H1 (cell line): ENCODE data around the gene SOCS3. TPM values are rescaled to one million over a fixed set of nuclear protein-coding genes. Genes with fewer than 3 reads are reported as not detected.

Source experiments
- CTCF ChIA-PET: fragments of 300-600 bp; sonication (Branson Sonifier 250); formaldehyde crosslinking; loops from one replicate; lab custom pipeline; 2021; ENCODE audit not compliant: partially characterized antibody; lab: Charles Lee
- POLR2A ChIA-PET: fragments of 300-600 bp; sonication (Branson Sonifier 250); formaldehyde crosslinking; loops from one replicate; lab custom pipeline; 2021; ENCODE audit warnings: inconsistent platforms; ENCODE audit not compliant: partially characterized antibody; lab: Charles Lee
- DNase-seq, 2 experiments: peaks; one replicate each; pipeline versions ENCODE4 v3.0.0 to v3.0.0-alpha.2; 2010 to 2022; ENCODE audit warnings: low spot score in 2 of 2, low read depth in 1 of 2, mixed read lengths in 1 of 2
- FAIRE-seq: peaks from 2 replicates; lab custom pipeline; 2011; peaks lifted over from hg19 to GRCh38; lab: Jason Lieb, UNC
- H2AFZ ChIP-seq: 2 replicates; pipeline ENCODE4 v1.8.1; 2012; ENCODE audit warnings: low read length, inconsistent platforms
- H2AK5ac ChIP-seq: 2 replicates; pipeline ENCODE4 v1.6.1; 2013; ENCODE audit warnings: low read depth, low read length
- H2BK120ac ChIP-seq: replicated peaks from 2 replicates; pipeline ENCODE3; 2013; ENCODE audit warnings: low read depth, low read length, inconsistent platforms
- H2BK12ac ChIP-seq: 2 replicates; pipeline ENCODE4 v1.6.1; 2013; ENCODE audit warnings: low read depth, low read length
- H2BK15ac ChIP-seq: 2 replicates; pipeline ENCODE4 v1.6.1; 2013; ENCODE audit warnings: low read length
- H2BK20ac ChIP-seq: 2 replicates; pipeline ENCODE4 v1.6.1; 2013; ENCODE audit warnings: low read length
- H2BK5ac ChIP-seq: 2 replicates; pipeline ENCODE4 v1.6.1; 2013; ENCODE audit warnings: low read depth, low read length
- H3K14ac ChIP-seq: 2 replicates; pipeline ENCODE4 v1.6.1; 2013; ENCODE audit warnings: inconsistent platforms; ENCODE audit not compliant: insufficient read length
- H3K18ac ChIP-seq: 2 replicates; pipeline ENCODE4 v1.6.1; 2013; ENCODE audit warnings: low read length; ENCODE audit errors: extremely low read depth
- H3K23ac ChIP-seq: 2 replicates; pipeline ENCODE4 v1.6.1; 2013; ENCODE audit warnings: inconsistent platforms; ENCODE audit not compliant: insufficient read length
- H3K23me2 ChIP-seq: 2 replicates; pipeline ENCODE4 v1.6.1; 2013; ENCODE audit warnings: low read depth, low read length
- H3K27ac ChIP-seq: 2 replicates; pipeline ENCODE4 v1.6.1; 2011; ENCODE audit warnings: low read depth, low read length, inconsistent platforms
- H3K27me3 ChIP-seq, 4 experiments: replicated peaks in 1 of 4; 1 replicate in 1 of 4; 2 replicates in 3 of 4; pipeline versions ENCODE4 v1.6.1 to v1.8.1; 2011 to 2013; ENCODE audit warnings: low read length in 3 of 4, mild to moderate bottlenecking in 3 of 4, inconsistent platforms in 2 of 4, mixed read lengths in 2 of 4, moderate library complexity in 1 of 4; ENCODE audit not compliant: control insufficient read depth in 3 of 4, insufficient read depth in 3 of 4; ENCODE audit errors: extremely low read depth in 1 of 4
- H3K36me3 ChIP-seq, 4 experiments: 2 replicates each; pipeline versions ENCODE4 v1.6.1 to v1.8.1; 2011 to 2013; ENCODE audit warnings: mild to moderate bottlenecking in 4 of 4, low read length in 3 of 4, moderate library complexity in 2 of 4, control low read depth in 1 of 4, inconsistent platforms in 1 of 4; ENCODE audit not compliant: insufficient read depth in 4 of 4, control insufficient read depth in 2 of 4
- H3K4ac ChIP-seq: replicated peaks from 2 replicates; pipeline ENCODE3; 2013; ENCODE audit warnings: low read length, low read depth, mixed read lengths, inconsistent platforms; ENCODE audit not compliant: insufficient read length
- H3K4me1 ChIP-seq, 4 experiments: replicated peaks in 1 of 4; 1 replicate in 1 of 4; 2 replicates in 3 of 4; pipeline versions ENCODE4 v1.6.1 to v1.8.1; 2011 to 2013; ENCODE audit warnings: low read length in 3 of 4, inconsistent platforms in 2 of 4, mixed read lengths in 1 of 4; ENCODE audit not compliant: insufficient read depth in 4 of 4, control insufficient read depth in 3 of 4
- H3K4me2 ChIP-seq, 2 experiments: 2 replicates each; pipeline versions ENCODE4 v1.6.1 to v1.8.1; 2011 to 2013; ENCODE audit warnings: low read depth in 2 of 2, low read length in 2 of 2, control low read depth in 1 of 2, inconsistent platforms in 1 of 2, mild to moderate bottlenecking in 1 of 2; ENCODE audit not compliant: insufficient read depth in 1 of 2
- H3K4me3 ChIP-seq, 4 experiments: fragments of 200-600, 300-600 bp in 1 of 4; sonication (generic), shearing (Covaris generic), sonication (Bioruptor Twin) in 1 of 4; 2 replicates each; pipeline versions ENCODE4 v1.5.1 to v1.8.1; 2011 to 2016; ENCODE audit warnings: low read length in 4 of 4, low read depth in 3 of 4, control low read depth in 2 of 4, inconsistent platforms in 2 of 4, mild to moderate bottlenecking in 2 of 4, mixed read lengths in 1 of 4, moderate library complexity in 1 of 4; ENCODE audit not compliant: insufficient read depth in 2 of 4; ENCODE audit errors: extremely low read depth in 1 of 4
- H3K56ac ChIP-seq: replicated peaks from 2 replicates; pipeline ENCODE3; 2013; ENCODE audit warnings: low read depth, mild to moderate bottlenecking, mixed read lengths, low read length, inconsistent platforms; ENCODE audit not compliant: insufficient read length
- H3K79me1 ChIP-seq: 2 replicates; pipeline ENCODE4 v1.6.1; 2013; ENCODE audit warnings: low read depth, low read length, control low read depth
- H3K79me2 ChIP-seq, 2 experiments: 2 replicates each; pipeline versions ENCODE4 v1.6.1 to v1.8.1; 2012 to 2013; ENCODE audit warnings: low read length in 2 of 2, mild to moderate bottlenecking in 2 of 2, inconsistent platforms in 1 of 2; ENCODE audit not compliant: insufficient read depth in 2 of 2, control insufficient read depth in 1 of 2
- H3K9ac ChIP-seq, 4 experiments: replicated peaks in 1 of 4; 1 replicate in 1 of 4; 2 replicates in 3 of 4; pipeline versions ENCODE4 v1.6.1 to v1.8.1; 2011 to 2013; ENCODE audit warnings: low read depth in 3 of 4, low read length in 3 of 4, control low read depth in 2 of 4, mild to moderate bottlenecking in 2 of 4, moderate library complexity in 2 of 4, inconsistent platforms in 1 of 4; ENCODE audit errors: extremely low read depth in 1 of 4
- H3K9me3 ChIP-seq, 2 experiments: 2 replicates each; pipeline versions ENCODE4 v1.6.1 to v1.8.1; 2012 to 2013; ENCODE audit warnings: mild to moderate bottlenecking in 2 of 2, moderate library complexity in 2 of 2, control low read depth in 1 of 2, inconsistent platforms in 1 of 2, low read depth in 1 of 2, low read length in 1 of 2, mixed read lengths in 1 of 2; ENCODE audit not compliant: insufficient read depth in 2 of 2
- H4K20me1 ChIP-seq, 2 experiments: replicated peaks in 1 of 2; 2 replicates each; pipeline versions ENCODE3 to v1.8.1; 2011 to 2013; ENCODE audit warnings: inconsistent platforms in 2 of 2, low read length in 2 of 2, mild to moderate bottlenecking in 1 of 2; ENCODE audit not compliant: insufficient read depth in 2 of 2, control insufficient read depth in 1 of 2
- H4K5ac ChIP-seq: 2 replicates; pipeline ENCODE4 v1.6.1; 2013; ENCODE audit warnings: low read length, low read depth, mixed read lengths, inconsistent platforms; ENCODE audit not compliant: insufficient read length
- H4K8ac ChIP-seq: 2 replicates; pipeline ENCODE4 v1.8.0; 2013; ENCODE audit warnings: mild to moderate bottlenecking, moderate library complexity, low read length, inconsistent platforms; ENCODE audit not compliant: insufficient read depth; ENCODE audit errors: extremely low read depth
- H4K91ac ChIP-seq: replicated peaks from 2 replicates; pipeline ENCODE3; 2013; ENCODE audit warnings: low read length, mixed read lengths, inconsistent platforms; ENCODE audit not compliant: insufficient read length
- BRCA1 ChIP-seq: IDR thresholded peaks from 2 replicates; pipeline ENCODE4 v1.6.1; 2012; ENCODE audit warnings: low read depth, low read length, improper control_type of control experiment
- GABPA ChIP-seq: IDR thresholded peaks from 2 replicates; pipeline ENCODE4 v1.6.1; 2011; ENCODE audit warnings: mild to moderate bottlenecking, low read length, moderate library complexity, borderline replicate concordance; ENCODE audit not compliant: insufficient read depth
- NANOG ChIP-seq: IDR thresholded peaks from 2 replicates; pipeline ENCODE4 v1.6.1; 2011; ENCODE audit warnings: low read length, low read depth, mild to moderate bottlenecking, inconsistent platforms; ENCODE audit not compliant: insufficient read depth, poor library complexity, severe bottlenecking
- SAP30 ChIP-seq: fragments of 300-600 bp; sonication (generic); IDR thresholded peaks from 2 replicates; pipeline ENCODE4 v1.7.1; 2012; ENCODE audit warnings: low read length, moderate library complexity, mild to moderate bottlenecking, inconsistent platforms; ENCODE audit not compliant: insufficient read depth, insufficient replicate concordance
- SUZ12 ChIP-seq: fragments of 200-600 bp; sonication (generic); IDR thresholded peaks from 2 replicates; pipeline ENCODE4 v1.6.1; 2012; ENCODE audit warnings: mild to moderate bottlenecking, inconsistent platforms, low read length, moderate library complexity, mixed read lengths
- WGBS, 2 experiments: shearing (Covaris generic) in 1 of 2; methylation state at CpG; one replicate each; pipeline versions ENCODE4 v1.1.6 to v1.1.7; 2013 to 2015; ENCODE audit warnings: low lambda C conversion rate in 2 of 2, mixed read lengths in 2 of 2, inconsistent platforms in 1 of 2, low coverage in 1 of 2, missing lambda C conversion rate in 1 of 2; ENCODE audit not compliant: insufficient replicate concordance in 2 of 2, insufficient coverage in 1 of 2, insufficient read length in 1 of 2; ENCODE audit errors: extremely low coverage in 1 of 2, missing lambda C conversion rate in 1 of 2; 5-methylcytosine and 5-hydroxymethylcytosine counted together
- polyA plus RNA-seq, 7 experiments: library from polyadenylated mRNA; depleted of rRNA in 3 of 7; stranded (reverse) in 5 of 7; unstranded in 2 of 7; fragments of >200 nt in 5 of 7; fragments of 200-250 nt in 2 of 7; gene quantifications; 1 replicate in 5 of 7; 2 replicates in 1 of 7; 4 replicates in 1 of 7; pipeline versions ENCODE4 v1.2.1 to v1.2.3, GENCODE V29; 2011 to 2013; ENCODE audit warnings: missing spikeins in 2 of 7, mixed read lengths in 2 of 7
- total RNA-seq: library from RNA; stranded (reverse); fragmentation: NEBNext Ultra II Directional; extraction: Animal tissue kit (Norgen Biotek cat#: 25700); gene quantifications from 2 replicates; pipeline ENCODE4 v1.2.1, GENCODE V29; 2021

The SOCS3 gene
- total and polyA plus RNA-seq, 2 of the 8 experiments (the other 6 are each of a cell fraction or from before 2014, with no cell fraction given): 10.1 to 47.9 TPM

GRCh38 chr17:78342449-78343186, 17.3 kb downstream of the SOCS3 start:
- TF ChIP-seq NANOG (no peak), SAP30 (no peak), BRCA1 (no peak), GABPA (no peak), SUZ12 (0 out of 2 replicates have a peak, but pooled peaks have one; percentile 17)
- no peak overlapping the region for H2AK5ac ChIP-seq
- H3K27ac ChIP-seq: no peak overlapping the region
- CTCF ChIA-PET: interaction anchor here (0.5 to 2.3 kb wide), 10 partner anchors 9 to 388 kb away, joined by 3 to 10 read pairs (median 3); no protein-coding TSS in a partner anchor
- peak overlapping the region; percentile 81; the same call in 1 of the 2 replicates for H2BK12ac ChIP-seq
- H3K36me3 ChIP-seq: no peaks in the 10 kb centered on the region
- peak overlapping the region; percentile 27; the same call in 1 of the 2 replicates for H2BK5ac ChIP-seq
- no peak overlapping the region for H2BK120ac ChIP-seq
- FAIRE-seq (no peak), DNase-seq (no peak)
- H2BK15ac ChIP-seq: peak overlapping the region; percentile 46; the same call in 1 of the 2 replicates
- no peak overlapping the region for H3K9ac ChIP-seq
- H3K14ac ChIP-seq: no peak overlapping the region
- H3K4me1 ChIP-seq: peaks cover 0 to 17% (median 14%) of the 10 kb centered on the region in 4 experiments; a peak in 5 of 7 replicates
- H3K4ac ChIP-seq: no peak overlapping the region
- H3K4me3 ChIP-seq: peak overlapping the region; percentile 29 to 61 (median 32); a peak in 5 of 8 replicates
- H3K56ac ChIP-seq: no peak overlapping the region
- peaks cover 0 to 23% (median 13%) of the 10 kb centered on the region in 4 experiments; a peak in 5 of 7 replicates for H3K27me3 ChIP-seq
- POLR2A ChIA-PET: interaction anchor here (1.1 to 5.2 kb wide), 7 partner anchors 13 to 32 kb away, joined by 3 to 29 read pairs (median 4); partner anchors contain the start of gene SOCS3
- no peak overlapping the region for H4K91ac ChIP-seq
- H4K20me1 ChIP-seq: no peaks in the 10 kb centered on the region
- H2AFZ ChIP-seq: no peak overlapping the region
- H3K23me2 ChIP-seq: peaks cover 2% of the 10 kb centered on the region; the same call in 1 of the 2 replicates
- H3K79me1 ChIP-seq: no peaks in the 10 kb centered on the region
- H3K79me2 ChIP-seq: no peaks in the 10 kb centered on the region
- H4K5ac ChIP-seq: no peak overlapping the region
- no peaks in the 10 kb centered on the region for H3K9me3 ChIP-seq
- H3K23ac ChIP-seq: no peak overlapping the region
- peak overlapping the region; percentile 32 for H3K18ac ChIP-seq
- no peak overlapping the region; the same call in 1 of the 2 replicates for H4K8ac ChIP-seq
- H3K4me2 ChIP-seq: peak overlapping the region; percentile 45 to 74
- WGBS, 2 experiments: 45% methylated on average over 23 of the region's 26 CpGs; no CpG with 5 or more reads in 1 of the 2 experiments
- H2BK20ac ChIP-seq: no peak overlapping the region
